Myometrial cell (primary cell): ENCODE results near the gene NREP. TPM values are rescaled to one million over a fixed set of nuclear protein-coding genes. Genes with fewer than 3 reads are reported as not detected.

Experiments used
- total RNA-seq: library from RNA; depleted of rRNA; stranded (reverse); fragments of >200 nt; gene quantifications from 2 replicates; pipeline ENCODE4 v1.2.3, GENCODE V29; 2015

NREP gene, protein sequence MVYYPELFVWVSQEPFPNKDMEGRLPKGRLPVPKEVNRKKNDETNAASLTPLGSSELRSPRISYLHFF
- total RNA-seq = 19.8 and 19.9 TPM in 2 replicates

GRCh38 chr5:111756581-111757354 is at the start of gene NREP:
NREP (minus strand) TSS chr5:111757194; CDS start chr5:111755772, 1,422 bp downstream.

Other genes with a start within 250 kb of the NREP start
- 70.1 and 106 TPM in 2 replicates for gene STARD4, start 244.7 kb downstream of the NREP start, total RNA-seq